ENCODE data around the gene ATG13. TPM values are rescaled to one million over a fixed set of nuclear protein-coding genes. Genes with fewer than 3 reads are reported as not detected.

ATG13 gene
- total RNA-seq, 4 donors from 2014 or later = 33.4 to 76.0 (median 67.0) TPM

- Histone ChIP-seq H3K36me3 (peaks cover 3 to 60% of the 10 kb centered on the region in 2 donors), H3K4me3 (no peak overlapping the region), H3K4me1 (peaks cover 19 to 41% of the 10 kb centered on the region in 2 donors), H3K27me3 (no peaks in the 10 kb centered on the region), H3K9me3 (no peaks in the 10 kb centered on the region), H3K27ac (peak overlapping the region; percentile 52 to 92 (median 88))
- no peak for TF ChIP-seq POLR2A (IDR thresholded peaks at IDR 0.05)
- TF ChIP-seq, protein P1, sequence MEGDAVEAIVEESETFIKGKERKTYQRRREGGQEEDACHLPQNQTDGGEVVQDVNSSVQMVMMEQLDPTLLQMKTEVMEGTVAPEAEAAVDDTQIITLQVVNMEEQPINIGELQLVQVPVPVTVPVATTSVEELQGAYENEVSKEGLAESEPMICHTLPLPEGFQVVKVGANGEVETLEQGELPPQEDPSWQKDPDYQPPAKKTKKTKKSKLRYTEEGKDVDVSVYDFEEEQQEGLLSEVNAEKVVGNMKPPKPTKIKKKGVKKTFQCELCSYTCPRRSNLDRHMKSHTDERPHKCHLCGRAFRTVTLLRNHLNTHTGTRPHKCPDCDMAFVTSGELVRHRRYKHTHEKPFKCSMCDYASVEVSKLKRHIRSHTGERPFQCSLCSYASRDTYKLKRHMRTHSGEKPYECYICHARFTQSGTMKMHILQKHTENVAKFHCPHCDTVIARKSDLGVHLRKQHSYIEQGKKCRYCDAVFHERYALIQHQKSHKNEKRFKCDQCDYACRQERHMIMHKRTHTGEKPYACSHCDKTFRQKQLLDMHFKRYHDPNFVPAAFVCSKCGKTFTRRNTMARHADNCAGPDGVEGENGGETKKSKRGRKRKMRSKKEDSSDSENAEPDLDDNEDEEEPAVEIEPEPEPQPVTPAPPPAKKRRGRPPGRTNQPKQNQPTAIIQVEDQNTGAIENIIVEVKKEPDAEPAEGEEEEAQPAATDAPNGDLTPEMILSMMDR (IDR thresholded peaks at IDR 0.05 in 4 of 5, conservative IDR thresholded peaks at IDR 0.05 in 1 of 5) = no peak
- intact Hi-C loops (cut with DNase I; ENCODE audit: low total_unique reads) (no loop called here), in situ Hi-C loops (cut with MboI; ENCODE audit: low sequenced_read_pairs in 4 of 4) (no loop called here)
- DNase-seq (no peak), ATAC-seq (no peak)
Observed at GRCh38 chr11:46671958-46672315, 54.6 kb downstream of the ATG13 start.

- H3K4me3 ChIP-seq = no peak overlapping the region
- H3K36me3 ChIP-seq = peaks cover 3 to 58% of the 10 kb centered on the region in 2 donors
Observed at GRCh38 chr11:46672381-46672839, 55.1 kb downstream of the ATG13 start.

GRCh38 chr11:46673713-46674462 lies 56.5 kb downstream of the ATG13 start:
- Histone ChIP-seq H3K27me3 (no peaks in the 10 kb centered on the region), H3K4me3 (no peak overlapping the region), H3K9me3 (no peaks in the 10 kb centered on the region), H3K27ac (peak overlapping the region; percentile 85 to 92 (median 88)), H3K36me3 (peaks cover 3 to 56% of the 10 kb centered on the region in 2 donors), H3K4me1 (peaks cover 22 to 38% of the 10 kb centered on the region in 2 donors)
- in situ Hi-C loops (cut with MboI; ENCODE audit: low sequenced_read_pairs in 4 of 4) (no loop called here), intact Hi-C loops (cut with DNase I; ENCODE audit: low total_unique reads) (loop anchor here (2.0 kb wide), 2 partner anchors 23 to 37 kb away; no protein-coding TSS in a partner anchor)
- TF ChIP-seq POLR2A (IDR thresholded peaks at IDR 0.05) = no peak
- TF ChIP-seq, protein P1 (IDR thresholded peaks at IDR 0.05 in 4 of 5, conservative IDR thresholded peaks at IDR 0.05 in 1 of 5) = no peak
- no peak for ATAC-seq
- DNase-seq = no peak

More at GRCh38 chr11:46672381-46672839, 55.1 kb downstream of the ATG13 start:
- no peaks in the 10 kb centered on the region for H3K27me3 ChIP-seq
- DNase-seq (no peak), ATAC-seq (no peak)
- intact Hi-C loops (cut with DNase I; ENCODE audit: low total_unique reads) (no loop called here), in situ Hi-C loops (cut with MboI; ENCODE audit: low sequenced_read_pairs in 4 of 4) (no loop called here)
- TF ChIP-seq POLR2A (IDR thresholded peaks at IDR 0.05) = no peak
- TF ChIP-seq, protein P1 (IDR thresholded peaks at IDR 0.05 in 4 of 5, conservative IDR thresholded peaks at IDR 0.05 in 1 of 5) = no peak
- H3K27ac ChIP-seq = peak overlapping the region; percentile 85 to 92 (median 88)
- H3K9me3 ChIP-seq = no peaks in the 10 kb centered on the region
- peaks cover 22 to 43% of the 10 kb centered on the region in 2 donors for H3K4me1 ChIP-seq

- H3K27ac ChIP-seq = peak overlapping the region; percentile 85 to 92 (median 88)
- H3K27me3 ChIP-seq = no peaks in the 10 kb centered on the region
- ATAC-seq (peak; percentile 2 to 5), DNase-seq (peak in 1 of 2 donors; percentile 33)
- in situ Hi-C loops (cut with MboI; ENCODE audit: low sequenced_read_pairs in 4 of 4) (no loop called here), intact Hi-C loops (cut with DNase I; ENCODE audit: low total_unique reads) (loop anchor here (2.0 kb wide), 2 partner anchors 22 to 36 kb away; no protein-coding TSS in a partner anchor)
- H3K4me1 ChIP-seq = peaks cover 22 to 34% of the 10 kb centered on the region in 2 donors
- peaks cover 0 to 56% of the 10 kb centered on the region in 2 donors for H3K36me3 ChIP-seq
- no peaks in the 10 kb centered on the region for H3K9me3 ChIP-seq
- TF ChIP-seq, protein P1 (IDR thresholded peaks at IDR 0.05 in 4 of 5, conservative IDR thresholded peaks at IDR 0.05 in 1 of 5) = no peak
- no peak overlapping the region for H3K4me3 ChIP-seq
Observed at GRCh38 chr11:46674463-46675287, 57.3 kb downstream of the ATG13 start.

Measured in gastrocnemius medialis (tissue), 4 donors.